MM.1S (cell line): ENCODE measurements around the gene CD99L2.

Source experiments
- DNase-seq: peaks from one replicate; pipeline ENCODE4 v3.0.0-alpha.2; 2015
- H2AFZ ChIP-seq: fragments of 300-600 bp; sonication (generic); 2 replicates; pipeline ENCODE4 v1.6.0; 2016; ENCODE audit warnings: antibody characterized with exemption, low read length
- H3F3A ChIP-seq: fragments of 300-600 bp; sonication (generic); 2 replicates; pipeline ENCODE4 v1.6.1; 2016; ENCODE audit warnings: mild to moderate bottlenecking, antibody characterized with exemption, low read length, moderate library complexity, mixed read lengths; ENCODE audit not compliant: insufficient read depth
- H3K27ac ChIP-seq: fragments of 300-600 bp; sonication (generic); 2 replicates; pipeline ENCODE4 v1.5.1; 2016; ENCODE audit warnings: mild to moderate bottlenecking, low read length
- H3K27me3 ChIP-seq: fragments of 300-600 bp; sonication (generic); replicated peaks from 2 replicates; pipeline ENCODE4 v1.6.0; 2016; ENCODE audit warnings: low read length; ENCODE audit not compliant: insufficient read depth
- H3K36me3 ChIP-seq: fragments of 300-600 bp; sonication (generic); replicated peaks from 2 replicates; pipeline ENCODE4 v1.6.1; 2016; ENCODE audit warnings: mild to moderate bottlenecking, low read length, mixed read lengths; ENCODE audit not compliant: insufficient read depth
- H3K4me1 ChIP-seq: fragments of 300-600 bp; sonication (generic); 2 replicates; pipeline ENCODE4 v1.6.1; 2016; ENCODE audit warnings: low read length, mixed read lengths
- H3K4me2 ChIP-seq: fragments of 300-600 bp; sonication (generic); 2 replicates; pipeline ENCODE4 v1.6.0; 2016; ENCODE audit warnings: low read depth, low read length
- H3K4me3 ChIP-seq: fragments of 300-600 bp; sonication (generic); 2 replicates; pipeline ENCODE4 v1.5.1; 2016; ENCODE audit warnings: low read length, mixed read lengths
- H3K79me2 ChIP-seq: fragments of 300-600 bp; sonication (generic); 2 replicates; pipeline ENCODE4 v1.6.1; 2016; ENCODE audit warnings: mixed run types, low read length, mixed read lengths
- H3K9ac ChIP-seq: fragments of 300-600 bp; sonication (generic); 2 replicates; pipeline ENCODE4 v1.6.1; 2016; ENCODE audit warnings: low read length, mixed read lengths
- H3K9me2 ChIP-seq: fragments of 300-600 bp; sonication (generic); replicated peaks from 2 replicates; pipeline ENCODE4 v1.6.1; 2016; ENCODE audit warnings: mild to moderate bottlenecking, low read length, mixed read lengths; ENCODE audit not compliant: insufficient read depth
- H3K9me3 ChIP-seq: fragments of 300-600 bp; sonication (generic); replicated peaks from 2 replicates; pipeline ENCODE4 v1.6.1; 2016; ENCODE audit warnings: mild to moderate bottlenecking, low read length, mixed read lengths; ENCODE audit not compliant: insufficient read depth
- H4K20me1 ChIP-seq: fragments of 300-600 bp; sonication (generic); 2 replicates; pipeline ENCODE4 v1.6.1; 2016; ENCODE audit warnings: mild to moderate bottlenecking, low read length, moderate library complexity, mixed read lengths; ENCODE audit not compliant: insufficient read depth
- EZH2 ChIP-seq: fragments of 300-600 bp; sonication (generic); optimal IDR thresholded peaks from 2 replicates; pipeline ENCODE3; 2017; ENCODE audit warnings: low read depth, mild to moderate bottlenecking, antibody characterized with exemption, low read length, mixed read lengths
- EZH2phosphoT487 ChIP-seq: fragments of 300-600 bp; sonication (generic); IDR thresholded peaks from 2 replicates; pipeline ENCODE4 v1.6.1; 2018; ENCODE audit warnings: antibody characterized with exemption, low read length
- TF ChIP-seq, protein P1 (sequence below): fragments of 300-600 bp; sonication (generic); IDR thresholded peaks from 2 replicates; pipeline ENCODE4 v1.5.1; 2016; ENCODE audit warnings: antibody characterized with exemption, low read length, mixed read lengths

Gene CD99L2

DNA sequence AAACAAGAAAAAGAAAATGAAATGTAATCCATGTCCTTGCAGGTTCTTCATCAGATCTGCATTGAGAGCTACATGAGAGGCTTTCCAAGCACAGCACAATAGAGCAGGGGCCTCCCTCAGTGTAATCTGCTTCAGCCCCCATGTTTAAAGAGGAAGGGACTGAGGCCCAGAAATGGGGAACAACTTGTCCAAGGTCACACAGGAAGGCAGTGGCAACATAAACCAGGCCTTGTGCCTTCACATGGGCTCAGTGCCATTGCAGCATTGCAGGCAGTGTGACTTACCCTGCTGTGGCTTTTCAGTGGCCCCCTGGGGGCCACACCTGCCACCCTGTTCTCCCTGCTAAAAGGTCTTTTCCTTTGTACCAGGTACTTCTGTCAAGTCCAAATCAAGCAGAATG is 20.9 kb upstream of the CD99L2 start:
- Histone ChIP-seq H3K9ac (no peak overlapping the region), H3K9me3 (no peaks in the 10 kb centered on the region), H3K4me2 (no peak overlapping the region), H3K9me2 (no peaks in the 10 kb centered on the region), H3F3A (no peaks in the 10 kb centered on the region), H3K27me3 (no peaks in the 10 kb centered on the region), H3K79me2 (no peaks in the 10 kb centered on the region), H2AFZ (no peak overlapping the region), H3K4me1 (no peaks in the 10 kb centered on the region), H3K4me3 (no peak overlapping the region), H3K36me3 (no peaks in the 10 kb centered on the region), H4K20me1 (no peaks in the 10 kb centered on the region), H3K27ac (no peak overlapping the region)
- no peak for TF ChIP-seq EZH2phosphoT487
- TF ChIP-seq EZH2, result no peak
- TF ChIP-seq, protein P1, sequence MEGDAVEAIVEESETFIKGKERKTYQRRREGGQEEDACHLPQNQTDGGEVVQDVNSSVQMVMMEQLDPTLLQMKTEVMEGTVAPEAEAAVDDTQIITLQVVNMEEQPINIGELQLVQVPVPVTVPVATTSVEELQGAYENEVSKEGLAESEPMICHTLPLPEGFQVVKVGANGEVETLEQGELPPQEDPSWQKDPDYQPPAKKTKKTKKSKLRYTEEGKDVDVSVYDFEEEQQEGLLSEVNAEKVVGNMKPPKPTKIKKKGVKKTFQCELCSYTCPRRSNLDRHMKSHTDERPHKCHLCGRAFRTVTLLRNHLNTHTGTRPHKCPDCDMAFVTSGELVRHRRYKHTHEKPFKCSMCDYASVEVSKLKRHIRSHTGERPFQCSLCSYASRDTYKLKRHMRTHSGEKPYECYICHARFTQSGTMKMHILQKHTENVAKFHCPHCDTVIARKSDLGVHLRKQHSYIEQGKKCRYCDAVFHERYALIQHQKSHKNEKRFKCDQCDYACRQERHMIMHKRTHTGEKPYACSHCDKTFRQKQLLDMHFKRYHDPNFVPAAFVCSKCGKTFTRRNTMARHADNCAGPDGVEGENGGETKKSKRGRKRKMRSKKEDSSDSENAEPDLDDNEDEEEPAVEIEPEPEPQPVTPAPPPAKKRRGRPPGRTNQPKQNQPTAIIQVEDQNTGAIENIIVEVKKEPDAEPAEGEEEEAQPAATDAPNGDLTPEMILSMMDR, result no peak
- no peak for DNase-seq

DNA sequence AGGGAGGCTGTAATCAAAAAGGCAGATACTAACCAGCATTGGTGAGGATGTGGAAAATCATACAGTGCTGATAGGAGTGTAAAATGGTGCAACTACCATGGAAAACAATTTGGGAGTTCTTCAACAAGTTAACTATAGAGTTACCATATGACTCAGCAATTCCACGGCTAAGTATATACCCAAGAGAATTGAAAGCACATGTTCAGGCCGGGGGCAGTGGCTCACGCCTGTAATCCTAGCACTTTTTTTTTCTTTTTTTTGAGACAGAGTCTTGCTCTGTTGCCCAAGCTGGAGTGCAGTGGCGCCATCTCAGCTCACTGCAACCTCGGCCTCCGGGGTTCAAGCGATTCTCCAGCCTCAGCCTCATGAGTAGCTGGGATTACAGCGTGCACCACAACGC is 15.0 kb upstream of the CD99L2 start:
- H3K36me3 ChIP-seq, result no peaks in the 10 kb centered on the region
- no peak overlapping the region for H2AFZ ChIP-seq
- H3K4me1 ChIP-seq, result no peaks in the 10 kb centered on the region
- H3K4me3 ChIP-seq, result no peak overlapping the region
- no peak overlapping the region for H3K27ac ChIP-seq
- TF ChIP-seq EZH2, result no peak
- TF ChIP-seq, protein P1, result no peak
- no peak for TF ChIP-seq EZH2phosphoT487
- no peaks in the 10 kb centered on the region for H3K9me3 ChIP-seq
- no peaks in the 10 kb centered on the region for H4K20me1 ChIP-seq
- H3K27me3 ChIP-seq, result no peaks in the 10 kb centered on the region
- H3F3A ChIP-seq, result no peaks in the 10 kb centered on the region
- no peak overlapping the region for H3K9ac ChIP-seq
- H3K9me2 ChIP-seq, result no peaks in the 10 kb centered on the region
- H3K4me2 ChIP-seq, result no peak overlapping the region
- no peak for DNase-seq
- no peaks in the 10 kb centered on the region for H3K79me2 ChIP-seq

DNA sequence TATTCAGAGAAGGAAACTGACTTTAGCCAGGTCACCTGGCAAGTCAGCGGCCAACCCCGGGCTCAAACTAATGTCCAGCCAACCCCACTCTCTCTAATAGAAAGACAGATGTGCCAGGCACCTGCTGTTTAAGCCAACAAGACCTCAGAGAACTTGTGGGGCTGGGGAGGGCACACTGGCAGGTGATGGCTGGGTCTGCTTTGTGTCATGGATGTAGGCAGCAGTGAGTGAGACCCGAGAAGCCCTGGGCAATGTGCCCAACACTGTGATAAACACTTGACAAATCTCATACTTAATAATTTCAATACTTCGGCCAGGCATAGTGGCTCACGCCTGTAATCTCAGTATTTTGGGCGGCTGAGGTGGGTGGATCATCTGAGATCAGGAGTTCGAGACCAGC is 9.0 kb upstream of the CD99L2 start:
- Histone ChIP-seq H3K36me3 (no peaks in the 10 kb centered on the region), H3K9me2 (no peaks in the 10 kb centered on the region), H3K4me1 (no peaks in the 10 kb centered on the region), H3K79me2 (no peaks in the 10 kb centered on the region), H3F3A (no peaks in the 10 kb centered on the region), H3K4me3 (no peak overlapping the region), H3K27me3 (no peaks in the 10 kb centered on the region), H3K4me2 (no peak overlapping the region), H3K27ac (no peak overlapping the region), H4K20me1 (no peaks in the 10 kb centered on the region), H3K9ac (no peak overlapping the region), H3K9me3 (no peaks in the 10 kb centered on the region), H2AFZ (no peak overlapping the region)
- no peak for DNase-seq
- TF ChIP-seq, protein P1, result no peak
- no peak for TF ChIP-seq EZH2
- no peak for TF ChIP-seq EZH2phosphoT487
